Endothelial cell (in vitro differentiated cells): ENCODE data around the gene TDRD1. TPM values are rescaled to one million over a fixed set of nuclear protein-coding genes. Genes with fewer than 3 reads are reported as not detected.
A peak's percentile ranks its signal among the peaks of the same experiment; 100 is the strongest.

Experiments
- DNase-seq: peaks from one replicate; pipeline ENCODE4 v3.0.0; 2021; ENCODE audit warnings: low spot score
- H3K27ac Mint-ChIP-seq: one replicate; pipeline ENCODE4 v1.8.0; 2021; ENCODE audit warnings: mixed read lengths, inconsistent platforms; ENCODE audit not compliant: unreplicated experiment
- H3K27me3 Mint-ChIP-seq: one replicate; pipeline ENCODE4 v1.8.0; 2021; ENCODE audit warnings: mild to moderate bottlenecking, moderate library complexity, mixed read lengths, inconsistent platforms; ENCODE audit not compliant: unreplicated experiment
- H3K36me3 Mint-ChIP-seq: one replicate; pipeline ENCODE4 v1.8.0; 2021; ENCODE audit warnings: mild to moderate bottlenecking, low read depth, mixed read lengths, inconsistent platforms; ENCODE audit not compliant: unreplicated experiment
- H3K4me1 Mint-ChIP-seq: one replicate; pipeline ENCODE4 v1.8.0; 2021; ENCODE audit warnings: mild to moderate bottlenecking, mixed read lengths, inconsistent platforms; ENCODE audit not compliant: unreplicated experiment
- H3K4me3 Mint-ChIP-seq: one replicate; pipeline ENCODE4 v1.8.0; 2021; ENCODE audit warnings: mild to moderate bottlenecking, mixed read lengths, inconsistent platforms; ENCODE audit not compliant: unreplicated experiment
- H3K9me3 Mint-ChIP-seq: one replicate; pipeline ENCODE4 v1.8.0; 2021; ENCODE audit warnings: mixed read lengths, inconsistent platforms; ENCODE audit not compliant: unreplicated experiment
- total RNA-seq: library from RNA; stranded (reverse); fragmentation: NEBNext Ultra II Directional; extraction: Animal tissue kit (Norgen Biotek cat#: 25700); gene quantifications from one replicate; pipeline ENCODE4 v1.2.1, GENCODE V29; 2021; ENCODE audit not compliant: unreplicated experiment
- TF ChIP-seq, protein P1 (sequence below): fragments of 200-600 bp; sonication (generic); IDR thresholded peaks from one replicate; pipeline ENCODE4 v1.5.0; 2021; ENCODE audit warnings: antibody characterized with exemption; ENCODE audit not compliant: unreplicated experiment

TDRD1 gene
- total RNA-seq, 1 donor from 2014 or later, result 0.18 TPM

DNA sequence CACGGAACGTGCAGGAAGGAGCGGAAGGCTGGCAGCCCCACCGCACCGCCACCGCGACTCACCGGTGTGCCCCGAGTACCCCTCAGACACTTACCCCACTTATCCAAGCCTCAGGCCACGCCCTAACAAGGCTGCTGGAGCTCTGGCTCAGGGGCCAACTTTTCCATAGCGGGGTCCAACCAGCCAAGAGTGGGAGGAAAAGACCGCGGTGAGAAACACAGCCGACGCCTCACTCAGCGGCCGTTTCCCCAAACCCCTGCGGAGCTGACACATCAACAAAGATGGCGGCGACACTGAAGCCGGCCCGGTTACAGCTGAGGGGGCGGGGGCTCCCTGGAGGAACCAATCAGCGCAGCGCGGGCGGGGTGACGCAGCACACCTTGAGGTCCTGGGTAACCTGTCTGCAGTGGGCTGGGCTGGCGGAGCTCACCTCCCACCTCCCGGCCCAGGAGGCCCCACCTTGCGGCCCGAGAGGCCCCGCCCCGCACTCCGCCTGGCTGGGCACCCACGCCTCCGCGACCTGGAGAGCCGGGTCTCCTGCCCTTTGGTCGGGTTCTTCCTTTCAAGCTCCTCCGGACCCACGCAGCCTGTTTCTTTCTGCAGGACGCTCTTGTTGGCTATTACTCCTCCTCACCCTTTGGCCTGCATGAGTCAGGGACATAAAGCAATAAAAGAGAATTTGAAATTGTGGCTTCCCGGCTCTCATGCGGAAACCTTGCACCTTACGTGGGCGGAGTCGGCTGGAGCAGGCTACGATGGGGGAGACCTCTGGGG is 5.0 kb upstream of the TDRD1 start, which contains the start of gene CCDC186:
Gene CCDC186 (minus strand): TSS at position 283 of the 774 bp plus-strand sequence. CDS start 10,935 bp downstream, outside the sequence.
- TF ChIP-seq, protein P1, sequence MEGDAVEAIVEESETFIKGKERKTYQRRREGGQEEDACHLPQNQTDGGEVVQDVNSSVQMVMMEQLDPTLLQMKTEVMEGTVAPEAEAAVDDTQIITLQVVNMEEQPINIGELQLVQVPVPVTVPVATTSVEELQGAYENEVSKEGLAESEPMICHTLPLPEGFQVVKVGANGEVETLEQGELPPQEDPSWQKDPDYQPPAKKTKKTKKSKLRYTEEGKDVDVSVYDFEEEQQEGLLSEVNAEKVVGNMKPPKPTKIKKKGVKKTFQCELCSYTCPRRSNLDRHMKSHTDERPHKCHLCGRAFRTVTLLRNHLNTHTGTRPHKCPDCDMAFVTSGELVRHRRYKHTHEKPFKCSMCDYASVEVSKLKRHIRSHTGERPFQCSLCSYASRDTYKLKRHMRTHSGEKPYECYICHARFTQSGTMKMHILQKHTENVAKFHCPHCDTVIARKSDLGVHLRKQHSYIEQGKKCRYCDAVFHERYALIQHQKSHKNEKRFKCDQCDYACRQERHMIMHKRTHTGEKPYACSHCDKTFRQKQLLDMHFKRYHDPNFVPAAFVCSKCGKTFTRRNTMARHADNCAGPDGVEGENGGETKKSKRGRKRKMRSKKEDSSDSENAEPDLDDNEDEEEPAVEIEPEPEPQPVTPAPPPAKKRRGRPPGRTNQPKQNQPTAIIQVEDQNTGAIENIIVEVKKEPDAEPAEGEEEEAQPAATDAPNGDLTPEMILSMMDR, result no peak
- peak within 1 kb of the TSS; percentile 98 for H3K27ac Mint-ChIP-seq
- H3K4me3 Mint-ChIP-seq, result peak within 1 kb of the TSS; percentile 100
- no peaks in the 10 kb centered on the region for H3K9me3 Mint-ChIP-seq
- H3K36me3 Mint-ChIP-seq, result no peaks in the 10 kb centered on the region
- peaks cover 3% of the 10 kb centered on the region for H3K27me3 Mint-ChIP-seq
- peak; percentile 95 for DNase-seq
- H3K4me1 Mint-ChIP-seq, result peaks cover 25% of the 10 kb centered on the region

DNA sequence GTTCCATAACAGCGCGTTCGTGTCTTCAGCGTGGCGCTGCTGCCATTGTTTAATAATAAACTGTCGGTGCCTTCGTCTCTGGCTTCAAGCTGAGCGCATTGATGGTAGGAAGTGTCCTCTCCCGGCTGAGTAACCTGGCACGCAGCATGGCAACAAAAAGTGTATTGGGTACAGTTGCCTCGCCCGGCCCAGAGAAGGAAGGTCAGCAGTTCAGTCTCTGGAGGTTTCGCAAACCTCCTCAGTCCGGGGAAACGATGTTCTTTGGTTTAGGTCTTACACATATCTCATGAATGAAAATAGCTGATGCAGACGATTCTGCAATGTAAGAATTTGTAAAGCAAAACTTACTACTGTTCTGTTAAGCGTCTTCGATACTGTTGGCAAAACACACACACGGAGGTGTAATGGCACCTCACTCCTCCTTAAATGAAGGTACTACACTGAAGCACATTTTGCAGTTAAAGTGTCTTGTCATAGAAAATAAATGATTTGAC is 4.4 kb upstream of the TDRD1 start:
- H3K4me3 Mint-ChIP-seq, result peak overlapping the region; percentile 96

DNA sequence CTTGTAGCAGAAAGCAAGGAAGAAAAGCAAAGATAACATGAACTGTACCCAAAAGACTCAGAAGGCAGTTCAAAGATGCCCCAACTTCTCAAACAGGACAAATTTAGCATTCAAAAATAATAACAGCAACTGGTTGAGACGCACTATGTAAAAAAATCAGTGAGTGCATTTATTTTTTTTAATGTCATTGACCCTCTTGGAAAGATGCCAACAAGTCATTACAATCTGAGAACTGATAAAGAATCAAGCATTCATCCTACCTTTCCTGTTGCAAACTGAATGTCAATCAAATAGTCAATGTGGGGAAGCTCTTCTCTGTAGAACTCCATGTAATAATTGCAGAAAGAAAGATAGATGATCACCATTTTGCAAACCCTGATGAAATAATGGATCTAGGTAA is 3.5 kb upstream of the TDRD1 start:
- peaks cover 25% of the 10 kb centered on the region for H3K4me1 Mint-ChIP-seq
- no peak overlapping the region for H3K27ac Mint-ChIP-seq
- TF ChIP-seq, protein P1, result no peak
- H3K27me3 Mint-ChIP-seq, result peaks cover 5% of the 10 kb centered on the region
- no peaks in the 10 kb centered on the region for H3K9me3 Mint-ChIP-seq
- no peaks in the 10 kb centered on the region for H3K36me3 Mint-ChIP-seq
- no peak overlapping the region for H3K4me3 Mint-ChIP-seq
- no peak for DNase-seq

More for the DNA sequence above, 4.4 kb upstream of the TDRD1 start:
- no peaks in the 10 kb centered on the region for H3K9me3 Mint-ChIP-seq
- H3K27me3 Mint-ChIP-seq, result peaks cover 5% of the 10 kb centered on the region
- H3K36me3 Mint-ChIP-seq, result no peaks in the 10 kb centered on the region
- DNase-seq, result peak; percentile 11
- TF ChIP-seq, protein P1, result no peak
- peak overlapping the region; percentile 86 for H3K27ac Mint-ChIP-seq
- peaks cover 25% of the 10 kb centered on the region for H3K4me1 Mint-ChIP-seq

DNA sequence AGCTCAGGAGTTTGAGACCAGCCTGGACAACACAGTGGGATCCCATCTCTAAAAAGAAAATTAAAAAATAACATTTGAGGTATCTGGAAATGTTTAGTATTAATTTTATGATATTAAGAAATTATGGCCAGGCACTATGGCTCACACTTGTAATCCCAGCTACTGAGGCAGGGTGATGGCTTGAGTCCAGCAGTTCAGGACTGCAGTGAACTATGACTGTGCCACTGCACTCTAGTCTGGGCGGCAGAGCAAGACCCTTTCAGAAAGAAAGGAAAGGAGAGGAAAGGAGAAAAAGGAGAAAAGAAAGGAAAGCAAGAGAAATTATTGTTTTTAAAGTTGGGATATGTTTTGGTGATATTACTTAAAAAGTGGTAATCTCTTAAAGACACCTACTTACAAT is 2.6 kb upstream of the TDRD1 start:
- Mint-ChIP-seq H3K36me3 (no peaks in the 10 kb centered on the region), H3K4me1 (peaks cover 25% of the 10 kb centered on the region), H3K27ac (no peak overlapping the region), H3K9me3 (no peaks in the 10 kb centered on the region), H3K27me3 (peaks cover 5% of the 10 kb centered on the region), H3K4me3 (no peak overlapping the region)
- TF ChIP-seq, protein P1, result no peak
- no peak for DNase-seq

DNA sequence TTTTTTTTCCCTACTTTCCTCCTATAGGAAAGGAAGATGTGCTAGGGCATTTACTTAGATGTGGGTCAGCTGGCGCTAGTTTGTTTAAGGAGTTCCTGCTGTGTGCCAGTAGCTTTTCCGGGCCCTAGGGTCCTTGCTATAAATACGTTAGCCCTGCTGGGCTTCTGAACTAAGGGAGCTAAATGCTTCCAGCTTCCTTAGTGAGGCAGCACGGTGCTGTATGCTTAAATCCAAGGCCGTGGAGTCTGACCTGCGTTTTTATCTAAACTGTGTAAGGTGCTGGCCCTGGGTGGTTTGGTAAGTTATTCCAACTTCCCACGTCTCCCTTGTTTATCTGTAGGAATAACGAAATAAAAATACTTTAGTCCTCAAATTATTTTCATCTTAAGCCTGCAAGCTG is 594 bp downstream of the TDRD1 start:
- DNase-seq, result no peak
- no peaks in the 10 kb centered on the region for H3K9me3 Mint-ChIP-seq
- no peak overlapping the region for H3K27ac Mint-ChIP-seq
- H3K36me3 Mint-ChIP-seq, result no peaks in the 10 kb centered on the region
- TF ChIP-seq, protein P1, result no peak
- no peak overlapping the region for H3K4me3 Mint-ChIP-seq
- peaks cover 3% of the 10 kb centered on the region for H3K4me1 Mint-ChIP-seq
- peaks cover 3% of the 10 kb centered on the region for H3K27me3 Mint-ChIP-seq
